ENCODE results near the gene MOB3C.
"Not testable (repeated sequence)": the region's sequence is repeated elsewhere in the genome, so short reads cannot be mapped to it uniquely, and the experiment has no call there.

The MOB3C gene

DNA sequence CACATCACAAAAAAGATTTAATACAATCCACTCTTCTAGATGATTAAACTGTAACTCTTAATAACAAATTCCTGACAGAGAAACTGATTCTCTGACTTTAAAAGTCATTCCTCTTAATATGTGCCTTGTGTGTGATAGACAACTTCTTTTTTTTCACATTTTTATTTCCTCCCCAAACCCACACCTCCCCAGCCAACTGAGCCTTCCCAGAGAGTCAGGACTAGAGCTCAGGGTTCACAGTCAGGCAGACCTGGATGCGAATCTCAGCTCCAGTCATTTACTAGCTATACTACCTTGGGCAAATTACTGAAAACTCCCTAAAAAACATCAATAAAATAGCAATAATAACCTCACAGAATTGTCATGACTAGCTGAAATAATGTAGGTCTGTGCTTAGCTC lies 37.4 kb upstream of the MOB3C start:
- no peak for DNase-seq (ENCODE audit: low spot score)
- TF ChIP-seq CTCF (IDR thresholded peaks at IDR 0.05; ENCODE audit: extremely low read depth, missing control alignments): no peak

DNA sequence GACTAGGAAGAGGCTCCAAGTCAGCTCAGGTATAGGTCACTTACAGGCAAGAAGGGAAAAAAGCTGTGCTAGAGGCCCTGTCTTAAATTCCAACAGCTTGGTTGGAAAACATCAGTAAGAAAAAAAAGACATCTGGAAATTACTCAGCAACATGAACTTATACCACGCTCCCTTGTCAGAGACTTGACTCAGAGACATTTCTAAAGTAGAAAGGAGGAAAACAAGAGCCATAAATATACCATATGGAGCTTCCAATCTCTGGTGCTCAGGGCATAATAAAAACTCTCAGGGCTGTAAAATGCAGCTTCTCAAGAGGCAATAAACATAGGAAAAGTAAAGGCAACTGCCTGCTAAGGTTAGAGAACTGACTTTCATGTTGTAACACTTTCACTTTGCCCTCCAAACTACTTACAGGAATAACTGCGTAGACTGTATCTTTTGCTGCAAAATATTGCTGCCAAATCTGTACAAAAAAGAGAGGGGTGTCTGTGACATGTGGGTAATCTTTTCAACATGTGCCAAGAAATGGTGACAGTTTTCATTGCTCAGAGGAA lies 36.9 kb upstream of the MOB3C start:
- no peak for DNase-seq (ENCODE audit: low spot score)
- no peak for TF ChIP-seq CTCF (IDR thresholded peaks at IDR 0.05; ENCODE audit: extremely low read depth, missing control alignments)

DNA sequence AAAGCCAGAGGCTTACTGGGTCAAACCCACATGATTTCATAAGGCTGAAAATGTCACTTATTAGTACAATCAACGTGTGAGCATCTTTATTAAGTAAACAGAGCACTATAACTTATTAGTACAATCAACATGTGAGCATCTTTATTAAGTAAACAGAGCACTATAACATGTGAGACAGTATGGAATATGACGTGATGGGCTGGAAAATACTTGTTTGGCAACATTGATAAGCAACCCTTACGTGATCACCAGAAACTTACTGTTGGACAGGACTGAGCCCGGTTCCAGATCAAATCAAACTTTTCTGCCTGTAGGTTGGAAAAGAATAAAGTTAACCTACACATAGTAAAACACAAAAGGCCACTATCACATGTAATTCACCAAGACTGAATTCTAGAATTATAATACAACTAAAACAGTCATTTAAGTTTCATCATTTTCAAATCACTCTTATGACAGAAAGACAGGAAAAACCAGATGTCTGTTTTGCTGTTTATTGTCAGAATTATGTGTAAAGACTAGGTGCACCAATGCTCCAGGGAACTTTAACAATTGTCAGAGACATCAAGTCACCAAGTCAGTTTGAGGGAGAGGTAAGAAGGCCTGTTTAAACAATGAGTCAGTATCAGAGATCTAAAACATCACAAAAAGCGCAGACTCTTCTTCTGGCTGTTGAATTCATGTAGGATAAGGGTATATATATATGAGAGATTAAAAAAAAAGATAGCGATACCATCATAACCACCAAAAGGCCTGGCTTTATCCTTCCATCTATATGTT lies 35.9 kb upstream of the MOB3C start:
- DNase-seq (ENCODE audit: low spot score): no peak

GRCh38 chr1:46651152-46651551 lies 34.5 kb upstream of the MOB3C start:
- not testable (repeated sequence) for DNase-seq (ENCODE audit: low spot score)

More for the DNA sequence above, 35.9 kb upstream of the MOB3C start:
- TF ChIP-seq CTCF (IDR thresholded peaks at IDR 0.05; ENCODE audit: extremely low read depth, missing control alignments): no peak

GRCh38 chr1:46650491-46650890 lies 33.9 kb upstream of the MOB3C start:
- DNase-seq (ENCODE audit: low spot score): no peak
- TF ChIP-seq CTCF (IDR thresholded peaks at IDR 0.05; ENCODE audit: extremely low read depth, missing control alignments): no peak

DNA sequence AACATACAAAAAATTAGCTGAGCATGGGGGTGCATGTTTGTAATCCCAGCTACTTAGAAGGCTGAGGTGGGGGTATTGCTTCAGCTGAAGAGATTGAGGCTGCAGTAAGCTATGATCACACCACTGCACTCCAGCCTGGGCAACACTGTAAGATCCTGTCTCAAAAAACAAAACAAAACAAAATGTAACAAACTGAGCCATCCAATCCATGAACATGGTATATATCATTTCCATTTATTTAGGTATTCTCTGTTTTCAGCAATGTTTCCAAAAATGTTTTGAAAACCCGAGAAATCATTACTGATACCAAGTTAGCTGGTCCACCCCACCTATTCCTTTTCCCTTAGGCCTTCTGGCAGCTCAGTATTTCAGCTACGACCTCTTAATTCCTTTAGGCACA lies 33.2 kb upstream of the MOB3C start:
- no peak for TF ChIP-seq CTCF (IDR thresholded peaks at IDR 0.05; ENCODE audit: extremely low read depth, missing control alignments)

DNA sequence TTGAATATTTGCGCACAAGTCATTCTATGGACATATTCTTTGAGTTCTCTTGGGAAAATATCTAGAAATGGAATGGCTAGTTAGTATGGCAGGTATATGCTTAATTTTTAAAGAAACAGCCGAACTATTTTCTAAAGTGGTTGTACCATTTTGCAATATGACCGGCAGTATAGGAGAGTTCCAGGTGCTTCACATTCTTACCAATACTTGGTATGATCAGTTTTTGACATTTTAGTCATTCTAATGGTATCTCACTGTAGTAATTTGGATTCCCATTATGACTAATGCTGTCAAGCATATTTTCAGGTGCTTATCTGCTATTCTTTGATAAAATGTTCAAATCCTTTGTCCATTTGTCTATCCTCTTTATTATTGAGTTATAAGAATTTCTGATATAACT lies 31.0 kb upstream of the MOB3C start:
- TF ChIP-seq CTCF (IDR thresholded peaks at IDR 0.05; ENCODE audit: extremely low read depth, missing control alignments): no peak
- DNase-seq (ENCODE audit: low spot score): no peak

More for the DNA sequence above, 33.2 kb upstream of the MOB3C start:
- no peak for DNase-seq (ENCODE audit: low spot score)

GRCh38 chr1:46646844-46647243 lies 30.2 kb upstream of the MOB3C start:
- DNase-seq (ENCODE audit: low spot score): no peak
- no peak for TF ChIP-seq CTCF (IDR thresholded peaks at IDR 0.05; ENCODE audit: extremely low read depth, missing control alignments)
